ENCODE results near the gene NOS3. TPM values are rescaled to one million over a fixed set of nuclear protein-coding genes. Genes with fewer than 3 reads are reported as not detected.

NOS3 gene
- total RNA-seq (2021) = 1.8 and 3.2 TPM in 2 replicates
- Bru-seq, nascent RNA = percentile 25 among the genes with signal in this experiment
- percentile 26 among the genes with signal in this experiment for BruChase-seq, experiment 1, labeled RNA remaining after a 2-hour chase
- BruChase-seq, experiment 2, labeled RNA remaining after a 6-hour chase = percentile 35 among the genes with signal in this experiment
- long read RNA-seq, full-length matches to known transcripts = 2 of 5 reads
- long read RNA-seq, partial matches to known transcripts = 2 of 5 reads
- long read RNA-seq, other reads (novel, unspliced or antisense) = 1 of 5 reads

GRCh38 chr7:150990416-150991186 is at the start of gene NOS3:
NOS3 (plus strand) TSS chr7:150991017; CDS start chr7:150993804, 2,787 bp downstream.
- Histone ChIP-seq H3K4me1 (replicated peaks; ENCODE audit: insufficient read depth) (no peaks in the 10 kb centered on the region), H3K27ac (peak within 1 kb of the TSS; percentile 45), H4K20me1 (ENCODE audit: insufficient read depth) (no peaks in the 10 kb centered on the region), H3K4me2 (no peak within 1 kb of the TSS), H3K36me3 (ENCODE audit: low read depth) (no peaks in the 10 kb centered on the region), H2AFZ (no peak within 1 kb of the TSS), H3K79me2 (ENCODE audit: low read depth) (no peaks in the 10 kb centered on the region), H3K9me2 (ENCODE audit: insufficient read depth) (no peaks in the 10 kb centered on the region), H3K4me3 (no peak within 1 kb of the TSS), H3K27me3 (ENCODE audit: insufficient read depth, low read depth) (peaks cover 21% of the 10 kb centered on the region; the same call in 1 of the 2 replicates), H3F3A (ENCODE audit: insufficient read depth, low read depth) (peaks cover 8% of the 10 kb centered on the region; the same call in 1 of the 2 replicates), H3K9me3 (ENCODE audit: insufficient read depth, low read depth) (peaks cover 20% of the 10 kb centered on the region; the same call in 1 of the 2 replicates)
- ChIA-PET POLR2A (ENCODE audit: unreplicated experiment) (interaction anchor here (0.7 kb wide), 1 partner anchor 79 kb away, joined by 6 read pairs; no protein-coding TSS in a partner anchor), CTCF (interaction anchor here (0.5 kb wide), 1 partner anchor 19 kb away, joined by 3 read pairs; no protein-coding TSS in a partner anchor)
- no TSS peak for BruUV-seq (replicated peaks)
- DNase-seq = peak; percentile 55 to 58
- intact Hi-C loops (cut with micrococcal nuclease; ENCODE audit: unreplicated experiment) = no loop called here
- TF ChIP-seq EZH2 (IDR thresholded peaks at IDR 0.05; ENCODE audit: low read depth) (no peak), CTCF (conservative IDR thresholded peaks at IDR 0.05) (no peak)

GRCh38 chr7:150941351-150942000 is 49.3 kb upstream of the NOS3 start:
- Histone ChIP-seq H3K4me2 (no peak overlapping the region), H3F3A (ENCODE audit: insufficient read depth, low read depth) (no peaks in the 10 kb centered on the region), H3K36me3 (ENCODE audit: low read depth) (no peaks in the 10 kb centered on the region), H3K4me1 (replicated peaks; ENCODE audit: insufficient read depth) (no peaks in the 10 kb centered on the region), H2AFZ (no peak overlapping the region), H3K27me3 (ENCODE audit: insufficient read depth, low read depth) (peaks cover 81% of the 10 kb centered on the region), H4K20me1 (ENCODE audit: insufficient read depth) (no peaks in the 10 kb centered on the region), H3K79me2 (ENCODE audit: low read depth) (no peaks in the 10 kb centered on the region), H3K27ac (no peak overlapping the region), H3K9me3 (ENCODE audit: insufficient read depth, low read depth) (no peaks in the 10 kb centered on the region), H3K4me3 (no peak overlapping the region), H3K9me2 (ENCODE audit: insufficient read depth) (no peaks in the 10 kb centered on the region)
- TF ChIP-seq EZH2 (IDR thresholded peaks at IDR 0.05; ENCODE audit: low read depth) (no peak), CTCF (conservative IDR thresholded peaks at IDR 0.05) (no peak)
- intact Hi-C loops (cut with micrococcal nuclease; ENCODE audit: unreplicated experiment) = loop anchor here (5.0 kb wide), 1 partner anchor 39 kb away; no protein-coding TSS in a partner anchor
- no peak for DNase-seq
- ChIA-PET POLR2A (ENCODE audit: unreplicated experiment) (no interaction called here), CTCF (no interaction called here)
- BruUV-seq (replicated peaks) = no TSS peak

GRCh38 chr7:150942001-150942590 is 48.7 kb upstream of the NOS3 start:
- Histone ChIP-seq H3F3A (ENCODE audit: insufficient read depth, low read depth) (no peaks in the 10 kb centered on the region), H3K36me3 (ENCODE audit: low read depth) (no peaks in the 10 kb centered on the region), H3K4me2 (no peak overlapping the region), H3K9me3 (ENCODE audit: insufficient read depth, low read depth) (no peaks in the 10 kb centered on the region), H3K4me3 (no peak overlapping the region), H3K4me1 (replicated peaks; ENCODE audit: insufficient read depth) (no peaks in the 10 kb centered on the region), H3K9me2 (ENCODE audit: insufficient read depth) (no peaks in the 10 kb centered on the region), H3K79me2 (ENCODE audit: low read depth) (no peaks in the 10 kb centered on the region), H2AFZ (no peak overlapping the region), H3K27me3 (ENCODE audit: insufficient read depth, low read depth) (peaks cover 81% of the 10 kb centered on the region), H3K27ac (no peak overlapping the region), H4K20me1 (ENCODE audit: insufficient read depth) (no peaks in the 10 kb centered on the region)
- intact Hi-C loops (cut with micrococcal nuclease; ENCODE audit: unreplicated experiment) = loop anchor here (5.0 kb wide), 1 partner anchor 40 kb away; no protein-coding TSS in a partner anchor
- POLR2A ChIA-PET (ENCODE audit: unreplicated experiment) = no interaction called here
- CTCF ChIA-PET = no interaction called here
- no TSS peak for BruUV-seq (replicated peaks)
- TF ChIP-seq CTCF (conservative IDR thresholded peaks at IDR 0.05) (no peak), EZH2 (IDR thresholded peaks at IDR 0.05; ENCODE audit: low read depth) (no peak)
- DNase-seq = peak in 1 of 2 experiments; percentile 74

All from PC-9 (cell line).